ENCODE data around the gene RPRM. TPM values are rescaled to one million over a fixed set of nuclear protein-coding genes. Genes with fewer than 3 reads are reported as not detected.
"Not testable (repeated sequence)": the region's sequence is repeated elsewhere in the genome, so short reads cannot be mapped to it uniquely, and the experiment has no call there.

RPRM gene
- total RNA-seq, 1 donor from 2014 or later, result 14.4 TPM

GRCh38 chr2:153455403-153455802, 23.2 kb downstream of the RPRM start:
- no peak overlapping the region for H3K27ac Mint-ChIP-seq
- H3K4me3 Mint-ChIP-seq, result no peak overlapping the region
- no peak for DNase-seq (ENCODE audit: low spot score in 2 of 2, unreplicated experiment in 2 of 2)
- H3K9me3 Mint-ChIP-seq, result peaks cover 8% of the 10 kb centered on the region
- no peaks in the 10 kb centered on the region for H3K4me1 Mint-ChIP-seq
- H3K36me3 Mint-ChIP-seq, result no peaks in the 10 kb centered on the region
- TF ChIP-seq CTCF (IDR thresholded peaks at IDR 0.05; ENCODE audit: unreplicated experiment), result no peak
- no peaks in the 10 kb centered on the region for H3K27me3 Mint-ChIP-seq (ENCODE audit: low read depth)

- H3K4me1 Mint-ChIP-seq, result no peaks in the 10 kb centered on the region
- H3K9me3 Mint-ChIP-seq, result peaks cover 12% of the 10 kb centered on the region
- H3K27me3 Mint-ChIP-seq (ENCODE audit: low read depth), result no peaks in the 10 kb centered on the region
- no peak overlapping the region for H3K27ac Mint-ChIP-seq
- H3K4me3 Mint-ChIP-seq, result no peak overlapping the region
- DNase-seq (ENCODE audit: low spot score in 2 of 2, unreplicated experiment in 2 of 2), result no peak
- TF ChIP-seq CTCF (IDR thresholded peaks at IDR 0.05; ENCODE audit: unreplicated experiment), result no peak
- no peaks in the 10 kb centered on the region for H3K36me3 Mint-ChIP-seq
These were observed 27.0 kb downstream of the RPRM start for GRCh38 chr2:153451611-153452010.

GRCh38 chr2:153443106-153443505, 35.5 kb downstream of the RPRM start:
- no peaks in the 10 kb centered on the region for H3K27me3 Mint-ChIP-seq (ENCODE audit: low read depth)
- no peak overlapping the region for H3K4me3 Mint-ChIP-seq
- DNase-seq (ENCODE audit: low spot score in 2 of 2, unreplicated experiment in 2 of 2), result no peak
- H3K27ac Mint-ChIP-seq, result no peak overlapping the region
- no peaks in the 10 kb centered on the region for H3K4me1 Mint-ChIP-seq
- peaks cover 17% of the 10 kb centered on the region for H3K36me3 Mint-ChIP-seq
- no peak for TF ChIP-seq CTCF (IDR thresholded peaks at IDR 0.05; ENCODE audit: unreplicated experiment)
- peaks cover 27% of the 10 kb centered on the region for H3K9me3 Mint-ChIP-seq

- not testable (repeated sequence) for H3K4me1 Mint-ChIP-seq; H3K27me3 Mint-ChIP-seq (ENCODE audit: low read depth); H3K4me3 Mint-ChIP-seq; DNase-seq (ENCODE audit: low spot score in 2 of 2, unreplicated experiment in 2 of 2); H3K27ac Mint-ChIP-seq
- H3K9me3 Mint-ChIP-seq, result peaks cover 29% of the 10 kb centered on the region
- H3K36me3 Mint-ChIP-seq, result peaks cover 17% of the 10 kb centered on the region
These were observed 35.9 kb downstream of the RPRM start for GRCh38 chr2:153442616-153443015.

GRCh38 chr2:153440090-153440489, 38.5 kb downstream of the RPRM start:
- H3K27me3 Mint-ChIP-seq (ENCODE audit: low read depth); H3K4me3 Mint-ChIP-seq; H3K27ac Mint-ChIP-seq; H3K4me1 Mint-ChIP-seq; DNase-seq (ENCODE audit: low spot score in 2 of 2, unreplicated experiment in 2 of 2): not testable (repeated sequence)
- H3K36me3 Mint-ChIP-seq, result peaks cover 22% of the 10 kb centered on the region
- H3K9me3 Mint-ChIP-seq, result peaks cover 38% of the 10 kb centered on the region

- H3K9me3 Mint-ChIP-seq, result peaks cover 14% of the 10 kb centered on the region
These were observed 45.2 kb downstream of the RPRM start for GRCh38 chr2:153433403-153433802.

More at GRCh38 chr2:153433403-153433802, 45.2 kb downstream of the RPRM start:
- peaks cover 7% of the 10 kb centered on the region for H3K36me3 Mint-ChIP-seq
- DNase-seq (ENCODE audit: low spot score in 2 of 2, unreplicated experiment in 2 of 2), result no peak
- H3K27me3 Mint-ChIP-seq (ENCODE audit: low read depth), result no peaks in the 10 kb centered on the region
- TF ChIP-seq CTCF (IDR thresholded peaks at IDR 0.05; ENCODE audit: unreplicated experiment), result no peak
- peaks cover 17% of the 10 kb centered on the region for H3K4me1 Mint-ChIP-seq
- no peak overlapping the region for H3K27ac Mint-ChIP-seq
- H3K4me3 Mint-ChIP-seq, result no peak overlapping the region

Data from mesothelial cell of epicardium (in vitro differentiated cells).